GM23338 (cell line): Measurements from ENCODE around the gene VPS52. TPM values are rescaled to one million over a fixed set of nuclear protein-coding genes. Genes with fewer than 3 reads are reported as not detected.

Source experiments
- REST ChIP-seq: IDR thresholded peaks from one replicate; pipeline ENCODE4 v1.6.1; 2018; ENCODE audit warnings: antibody characterized with exemption; ENCODE audit not compliant: unreplicated experiment
- ZNF114 ChIP-seq: fragments of 250-450 bp; sonication (Bioruptor Pico); IDR thresholded peaks from 2 replicates; pipeline ENCODE4 v1.5.0; 2020; ENCODE audit warnings: mild to moderate bottlenecking, moderate library complexity
- ZNF331 ChIP-seq: fragments of 250-450 bp; sonication (Bioruptor Pico); IDR thresholded peaks from 2 replicates; pipeline ENCODE4 v1.5.0; 2020; ENCODE audit warnings: low read depth, mild to moderate bottlenecking, moderate library complexity
- polyA plus RNA-seq: library from polyadenylated mRNA; unstranded; fragments of >200 nt; fragmentation: Nextera tagmentation; extraction: Ambion mirVana; gene quantifications from 2 replicates; pipeline ENCODE4 v1.2.1, GENCODE V29; 2016
- total RNA-seq: library from RNA; depleted of rRNA; stranded (reverse); fragments of >200 nt; shearing (Covaris generic); gene quantifications from 2 replicates; pipeline ENCODE4 v1.2.3, GENCODE V29; 2014
- TF ChIP-seq, protein P1 (sequence below): fragments of 250-450 bp; sonication (Bioruptor Pico); IDR thresholded peaks from 2 replicates; pipeline ENCODE4 v1.5.0; 2020; ENCODE audit warnings: mild to moderate bottlenecking, moderate library complexity

The VPS52 gene
- total and polyA plus RNA-seq, 2 experiments from 2014 or later: 27.9 to 31.1 TPM

GRCh38 chr6:33209856-33210255 lies 61.8 kb downstream of the VPS52 start (continued):
- TF ChIP-seq, protein P1, sequence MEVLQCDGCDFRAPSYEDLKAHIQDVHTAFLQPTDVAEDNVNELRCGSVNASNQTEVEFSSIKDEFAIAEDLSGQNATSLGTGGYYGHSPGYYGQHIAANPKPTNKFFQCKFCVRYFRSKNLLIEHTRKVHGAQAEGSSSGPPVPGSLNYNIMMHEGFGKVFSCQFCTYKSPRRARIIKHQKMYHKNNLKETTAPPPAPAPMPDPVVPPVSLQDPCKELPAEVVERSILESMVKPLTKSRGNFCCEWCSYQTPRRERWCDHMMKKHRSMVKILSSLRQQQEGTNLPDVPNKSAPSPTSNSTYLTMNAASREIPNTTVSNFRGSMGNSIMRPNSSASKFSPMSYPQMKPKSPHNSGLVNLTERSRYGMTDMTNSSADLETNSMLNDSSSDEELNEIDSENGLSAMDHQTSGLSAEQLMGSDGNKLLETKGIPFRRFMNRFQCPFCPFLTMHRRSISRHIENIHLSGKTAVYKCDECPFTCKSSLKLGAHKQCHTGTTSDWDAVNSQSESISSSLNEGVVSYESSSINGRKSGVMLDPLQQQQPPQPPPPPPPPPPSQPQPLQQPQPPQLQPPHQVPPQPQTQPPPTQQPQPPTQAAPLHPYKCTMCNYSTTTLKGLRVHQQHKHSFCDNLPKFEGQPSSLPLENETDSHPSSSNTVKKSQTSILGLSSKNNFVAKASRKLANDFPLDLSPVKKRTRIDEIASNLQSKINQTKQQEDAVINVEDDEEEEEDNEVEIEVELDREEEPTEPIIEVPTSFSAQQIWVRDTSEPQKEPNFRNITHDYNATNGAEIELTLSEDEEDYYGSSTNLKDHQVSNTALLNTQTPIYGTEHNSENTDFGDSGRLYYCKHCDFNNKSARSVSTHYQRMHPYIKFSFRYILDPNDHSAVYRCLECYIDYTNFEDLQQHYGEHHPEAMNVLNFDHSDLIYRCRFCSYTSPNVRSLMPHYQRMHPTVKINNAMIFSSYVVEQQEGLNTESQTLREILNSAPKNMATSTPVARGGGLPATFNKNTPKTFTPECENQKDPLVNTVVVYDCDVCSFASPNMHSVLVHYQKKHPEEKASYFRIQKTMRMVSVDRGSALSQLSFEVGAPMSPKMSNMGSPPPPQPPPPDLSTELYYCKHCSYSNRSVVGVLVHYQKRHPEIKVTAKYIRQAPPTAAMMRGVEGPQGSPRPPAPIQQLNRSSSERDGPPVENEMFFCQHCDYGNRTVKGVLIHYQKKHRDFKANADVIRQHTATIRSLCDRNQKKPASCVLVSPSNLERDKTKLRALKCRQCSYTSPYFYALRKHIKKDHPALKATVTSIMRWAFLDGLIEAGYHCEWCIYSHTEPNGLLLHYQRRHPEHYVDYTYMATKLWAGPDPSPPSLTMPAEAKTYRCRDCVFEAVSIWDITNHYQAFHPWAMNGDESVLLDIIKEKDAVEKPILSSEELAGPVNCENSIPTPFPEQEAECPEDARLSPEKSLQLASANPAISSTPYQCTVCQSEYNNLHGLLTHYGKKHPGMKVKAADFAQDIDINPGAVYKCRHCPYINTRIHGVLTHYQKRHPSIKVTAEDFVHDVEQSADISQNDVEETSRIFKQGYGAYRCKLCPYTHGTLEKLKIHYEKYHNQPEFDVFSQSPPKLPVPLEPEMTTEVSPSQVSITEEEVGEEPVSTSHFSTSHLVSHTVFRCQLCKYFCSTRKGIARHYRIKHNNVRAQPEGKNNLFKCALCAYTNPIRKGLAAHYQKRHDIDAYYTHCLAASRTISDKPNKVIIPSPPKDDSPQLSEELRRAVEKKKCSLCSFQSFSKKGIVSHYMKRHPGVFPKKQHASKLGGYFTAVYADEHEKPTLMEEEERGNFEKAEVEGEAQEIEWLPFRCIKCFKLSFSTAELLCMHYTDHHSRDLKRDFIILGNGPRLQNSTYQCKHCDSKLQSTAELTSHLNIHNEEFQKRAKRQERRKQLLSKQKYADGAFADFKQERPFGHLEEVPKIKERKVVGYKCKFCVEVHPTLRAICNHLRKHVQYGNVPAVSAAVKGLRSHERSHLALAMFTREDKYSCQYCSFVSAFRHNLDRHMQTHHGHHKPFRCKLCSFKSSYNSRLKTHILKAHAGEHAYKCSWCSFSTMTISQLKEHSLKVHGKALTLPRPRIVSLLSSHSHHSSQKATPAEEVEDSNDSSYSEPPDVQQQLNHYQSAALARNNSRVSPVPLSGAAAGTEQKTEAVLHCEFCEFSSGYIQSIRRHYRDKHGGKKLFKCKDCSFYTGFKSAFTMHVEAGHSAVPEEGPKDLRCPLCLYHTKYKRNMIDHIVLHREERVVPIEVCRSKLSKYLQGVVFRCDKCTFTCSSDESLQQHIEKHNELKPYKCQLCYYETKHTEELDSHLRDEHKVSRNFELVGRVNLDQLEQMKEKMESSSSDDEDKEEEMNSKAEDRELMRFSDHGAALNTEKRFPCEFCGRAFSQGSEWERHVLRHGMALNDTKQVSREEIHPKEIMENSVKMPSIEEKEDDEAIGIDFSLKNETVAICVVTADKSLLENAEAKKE (CRISPR knock-in tag): no peak
- TF ChIP-seq ZNF331 (CRISPR knock-in tag) (no peak), REST (no peak), ZNF114 (CRISPR knock-in tag) (no peak)
